PFSK-1 (cell line): Measurements from ENCODE around the gene GLTP.

ENCODE experiments used
- FOXP2 ChIP-seq: optimal IDR thresholded peaks from 2 replicates; pipeline ENCODE3; 2011; ENCODE audit warnings: borderline replicate concordance, control low read depth, inconsistent platforms; ENCODE audit not compliant: insufficient read depth; ENCODE audit errors: extremely low read length, extremely low read depth
- POLR2AphosphoS5 ChIP-seq: IDR thresholded peaks from 2 replicates; pipeline ENCODE4 v1.6.1; 2012; ENCODE audit warnings: low read depth, mild to moderate bottlenecking, control low read depth, low read length, moderate library complexity
- SIN3A ChIP-seq: IDR thresholded peaks from 2 replicates; pipeline ENCODE4 v1.6.1; 2012; ENCODE audit warnings: mild to moderate bottlenecking, low read length, moderate library complexity, borderline replicate concordance; ENCODE audit not compliant: insufficient read depth
- TAF1 ChIP-seq: IDR thresholded peaks from 2 replicates; pipeline ENCODE4 v1.6.1; 2012; ENCODE audit warnings: low read length, control low read depth, borderline replicate concordance; ENCODE audit not compliant: insufficient read depth
- TF ChIP-seq, protein P1 (sequence below), 2 experiments: IDR thresholded peaks; 2 replicates each; pipeline versions ENCODE4 v1.6.1 to v1.8.0; 2011 to 2012; ENCODE audit warnings: low read depth in 2 of 2, low read length in 2 of 2, control low read depth in 1 of 2, inconsistent platforms in 1 of 2, mild to moderate bottlenecking in 1 of 2, moderate library complexity in 1 of 2; ENCODE audit not compliant: insufficient read depth in 1 of 2

The GLTP gene

DNA sequence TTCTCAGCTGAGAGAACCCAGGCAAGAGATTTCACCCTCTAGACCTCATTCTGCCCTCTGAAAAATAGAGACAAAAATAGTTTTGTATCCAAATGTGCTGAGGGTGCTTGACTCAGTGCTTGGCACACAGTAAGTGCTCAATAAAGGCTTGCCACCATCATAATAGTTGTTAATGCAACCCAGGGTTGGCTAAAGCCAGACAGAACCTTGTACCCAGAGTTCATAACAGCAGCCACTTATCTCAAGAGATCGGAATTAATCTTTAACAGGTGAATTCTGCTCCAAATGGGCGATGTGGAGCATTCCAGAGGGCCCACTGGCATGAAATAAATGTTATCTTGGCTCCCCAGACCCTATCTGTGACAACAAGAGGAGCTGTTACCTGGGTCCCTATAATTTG, 50.1 kb downstream of the GLTP start:
- TF ChIP-seq TAF1 (no peak), SIN3A (no peak), FOXP2 (no peak), POLR2AphosphoS5 (no peak)
- TF ChIP-seq, protein P1, sequence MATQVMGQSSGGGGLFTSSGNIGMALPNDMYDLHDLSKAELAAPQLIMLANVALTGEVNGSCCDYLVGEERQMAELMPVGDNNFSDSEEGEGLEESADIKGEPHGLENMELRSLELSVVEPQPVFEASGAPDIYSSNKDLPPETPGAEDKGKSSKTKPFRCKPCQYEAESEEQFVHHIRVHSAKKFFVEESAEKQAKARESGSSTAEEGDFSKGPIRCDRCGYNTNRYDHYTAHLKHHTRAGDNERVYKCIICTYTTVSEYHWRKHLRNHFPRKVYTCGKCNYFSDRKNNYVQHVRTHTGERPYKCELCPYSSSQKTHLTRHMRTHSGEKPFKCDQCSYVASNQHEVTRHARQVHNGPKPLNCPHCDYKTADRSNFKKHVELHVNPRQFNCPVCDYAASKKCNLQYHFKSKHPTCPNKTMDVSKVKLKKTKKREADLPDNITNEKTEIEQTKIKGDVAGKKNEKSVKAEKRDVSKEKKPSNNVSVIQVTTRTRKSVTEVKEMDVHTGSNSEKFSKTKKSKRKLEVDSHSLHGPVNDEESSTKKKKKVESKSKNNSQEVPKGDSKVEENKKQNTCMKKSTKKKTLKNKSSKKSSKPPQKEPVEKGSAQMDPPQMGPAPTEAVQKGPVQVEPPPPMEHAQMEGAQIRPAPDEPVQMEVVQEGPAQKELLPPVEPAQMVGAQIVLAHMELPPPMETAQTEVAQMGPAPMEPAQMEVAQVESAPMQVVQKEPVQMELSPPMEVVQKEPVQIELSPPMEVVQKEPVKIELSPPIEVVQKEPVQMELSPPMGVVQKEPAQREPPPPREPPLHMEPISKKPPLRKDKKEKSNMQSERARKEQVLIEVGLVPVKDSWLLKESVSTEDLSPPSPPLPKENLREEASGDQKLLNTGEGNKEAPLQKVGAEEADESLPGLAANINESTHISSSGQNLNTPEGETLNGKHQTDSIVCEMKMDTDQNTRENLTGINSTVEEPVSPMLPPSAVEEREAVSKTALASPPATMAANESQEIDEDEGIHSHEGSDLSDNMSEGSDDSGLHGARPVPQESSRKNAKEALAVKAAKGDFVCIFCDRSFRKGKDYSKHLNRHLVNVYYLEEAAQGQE (IDR thresholded peaks at IDR 0.05; ENCODE audit: insufficient read depth in 1 of 2, low read depth in 2 of 2, low read length in 2 of 2), result no peak

DNA sequence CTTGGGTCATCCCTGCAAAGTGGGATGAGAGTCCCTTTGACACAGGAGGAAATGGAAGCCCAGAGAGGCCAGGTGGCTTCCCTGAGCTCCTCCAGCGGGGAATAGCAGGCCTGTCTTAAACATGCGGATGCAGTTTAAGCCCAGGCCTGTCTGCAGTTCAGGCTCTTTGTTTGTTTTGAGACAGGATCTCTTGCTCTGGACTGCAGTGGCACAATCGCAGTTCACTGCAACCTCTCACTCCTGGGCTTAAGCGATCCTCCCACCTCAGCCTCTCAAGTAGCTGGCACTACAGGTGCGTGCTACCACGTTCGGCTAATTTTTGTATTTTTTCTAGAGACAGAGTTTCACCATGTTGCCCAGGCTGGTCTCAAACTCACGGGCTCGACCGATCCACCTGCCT, 50.7 kb downstream of the GLTP start:
- TF ChIP-seq, protein P1 (IDR thresholded peaks at IDR 0.05; ENCODE audit: insufficient read depth in 1 of 2, low read depth in 2 of 2, low read length in 2 of 2), result no peak

DNA sequence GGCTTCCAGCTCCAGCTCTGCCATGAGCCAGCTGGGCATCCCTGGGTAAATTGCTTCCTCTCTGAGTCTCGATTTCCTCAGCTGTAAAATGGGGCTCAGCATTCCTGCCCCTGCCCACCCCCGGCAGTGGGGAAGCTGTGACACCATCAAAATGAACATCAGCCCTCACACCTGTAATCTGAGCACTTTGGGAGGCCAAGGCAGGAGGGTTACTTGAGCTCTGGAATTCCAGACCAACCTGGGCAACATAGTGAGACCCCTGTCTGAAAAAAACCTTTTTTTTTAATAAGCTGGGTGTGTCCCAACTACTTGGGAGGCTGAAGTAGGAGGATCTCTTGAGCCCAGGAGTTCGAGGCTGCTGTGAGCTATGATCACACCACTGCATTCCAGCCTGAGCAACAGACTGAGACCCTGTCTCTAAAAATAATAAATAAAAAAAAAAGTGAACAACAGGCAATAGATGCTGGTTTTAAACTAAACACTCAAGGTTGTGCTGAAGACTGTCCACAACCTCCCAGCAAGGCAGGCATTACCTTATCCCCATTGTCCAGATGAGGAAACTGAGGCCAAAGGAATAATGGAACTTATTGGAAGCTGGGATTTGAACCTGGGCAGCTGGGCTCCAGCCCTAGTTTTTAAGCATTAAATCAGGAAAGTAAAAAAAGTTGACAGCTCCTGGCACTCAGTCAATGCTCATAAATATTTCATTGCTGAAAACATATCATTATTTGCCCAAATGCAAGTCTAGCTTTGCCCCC, 51.4 kb downstream of the GLTP start:
- TF ChIP-seq TAF1, result no peak
- TF ChIP-seq POLR2AphosphoS5, result no peak
- no peak for TF ChIP-seq SIN3A
- TF ChIP-seq, protein P1 (IDR thresholded peaks at IDR 0.05; ENCODE audit: insufficient read depth in 1 of 2, low read depth in 2 of 2, low read length in 2 of 2), result no peak

DNA sequence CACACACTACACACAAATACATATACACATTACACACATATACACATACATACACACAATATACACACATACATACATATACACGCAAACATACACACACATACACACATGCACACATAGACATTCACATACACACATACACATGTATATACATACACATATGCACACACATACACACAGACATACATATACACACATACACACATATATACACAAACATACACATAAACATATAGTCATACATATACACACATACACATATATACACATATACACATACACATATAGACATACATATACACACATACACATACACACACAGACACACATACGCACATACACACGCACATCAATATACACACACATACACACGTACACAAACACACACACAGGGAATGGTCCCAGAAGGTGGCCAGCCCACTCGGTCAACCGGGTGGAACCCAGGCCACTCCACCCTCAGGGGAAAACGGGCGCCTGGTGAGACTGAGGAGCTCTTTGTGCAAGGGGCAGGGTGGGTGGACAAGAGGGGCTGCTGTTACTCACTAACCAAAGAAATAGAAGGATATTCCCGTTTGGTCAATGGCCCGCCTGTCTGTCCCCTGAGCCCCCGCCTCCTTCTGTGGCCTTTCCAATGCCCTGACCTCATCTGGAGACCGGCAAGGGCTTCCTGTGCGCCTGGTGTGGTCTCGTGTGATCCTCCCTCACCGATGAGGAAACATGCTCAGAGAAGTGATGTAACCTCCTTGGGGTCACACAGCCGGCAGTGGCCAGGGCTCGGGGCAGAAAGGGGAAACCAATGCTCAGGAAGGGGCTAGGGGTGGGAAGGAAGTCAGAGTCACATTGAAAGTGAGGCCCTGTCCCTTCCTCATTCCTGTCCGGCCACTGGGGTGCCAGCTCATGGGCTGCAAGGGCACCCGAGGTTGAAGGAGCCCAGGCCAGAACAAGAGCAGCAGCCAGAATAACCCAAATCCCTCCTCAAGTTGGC, 52.5 kb downstream of the GLTP start:
- TF ChIP-seq TAF1, result no peak
- no peak for TF ChIP-seq SIN3A
- peak; percentile 13 for TF ChIP-seq FOXP2

DNA sequence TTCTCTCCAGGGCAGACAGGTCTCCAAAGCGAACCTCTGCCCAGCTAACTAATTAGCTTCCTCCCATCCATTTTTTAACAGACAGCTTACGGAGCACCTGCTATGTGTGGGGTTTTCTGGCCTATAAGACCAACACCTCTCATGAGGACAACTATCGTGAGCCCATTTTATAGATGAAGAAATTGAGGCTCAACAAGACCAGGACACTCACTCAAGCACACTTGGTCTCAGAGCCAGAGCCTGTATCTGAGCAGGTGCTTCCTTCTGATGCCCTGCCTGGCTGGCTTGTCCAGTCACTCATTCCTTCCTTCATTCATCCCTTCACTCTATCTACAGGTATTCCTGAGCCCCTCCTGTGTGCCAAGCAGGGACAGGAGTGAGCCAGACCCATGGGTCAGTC, 53.3 kb downstream of the GLTP start:
- TF ChIP-seq FOXP2, result no peak
- no peak for TF ChIP-seq TAF1
- TF ChIP-seq SIN3A, result no peak
- no peak for TF ChIP-seq POLR2AphosphoS5
- TF ChIP-seq, protein P1 (IDR thresholded peaks at IDR 0.05; ENCODE audit: insufficient read depth in 1 of 2, low read depth in 2 of 2, low read length in 2 of 2), result no peak
